Gastrocnemius medialis (tissue), 4 donors: ENCODE data around the gene TAS2R46. TPM values are rescaled to one million over a fixed set of nuclear protein-coding genes. Genes with fewer than 3 reads are reported as not detected.
"Not testable (repeated sequence)": the region's sequence is repeated elsewhere in the genome, so short reads cannot be mapped to it uniquely, and the experiment has no call there.

Source experiments
- ATAC-seq, 2 donors: fragments of 150-250 bp; one replicate each; pipeline ENCODE4 v1.9.1; 2016
- DNase-seq, 2 donors: peaks; one replicate each; pipeline ENCODE4 v3.0.0-alpha.2; 2019
- H3K27ac ChIP-seq, 4 donors: fragments of 200-600 bp; sonication (generic); 1 replicate in 1 of 4; 2 replicates in 3 of 4; pipeline ENCODE4 v1.5.1; 2016 to 2018; ENCODE audit warnings: mild to moderate bottlenecking in 2 of 4, moderate library complexity in 1 of 4
- H3K27me3 ChIP-seq, 3 donors: fragments of 200-600 bp; sonication (generic) in 2 of 3; 1 replicate in 1 of 3; 2 replicates in 2 of 3; pipeline versions ENCODE4 v1.5.1 to v1.6.0; 2016 to 2019; ENCODE audit warnings: mild to moderate bottlenecking in 1 of 3, moderate library complexity in 1 of 3
- H3K36me3 ChIP-seq, 2 donors: fragments of 200-600 bp; sonication (generic) in 1 of 2; one replicate each; pipeline ENCODE4 v1.5.1; 2017 to 2018
- H3K4me1 ChIP-seq, 2 donors: fragments of 200-600 bp; sonication (generic) in 1 of 2; one replicate each; pipeline ENCODE4 v1.5.1; 2016 to 2017; ENCODE audit warnings: mild to moderate bottlenecking in 2 of 2
- H3K4me3 ChIP-seq, 4 donors: fragments of 200-600 bp; sonication (generic) in 3 of 4; 1 replicate in 1 of 4; 2 replicates in 3 of 4; pipeline ENCODE4 v1.5.1; 2016 to 2019; ENCODE audit warnings: mild to moderate bottlenecking in 2 of 4
- H3K9me3 ChIP-seq, 3 donors: fragments of 200-600 bp; sonication (generic) in 2 of 3; 1 replicate in 1 of 3; 2 replicates in 2 of 3; pipeline ENCODE4 v1.5.1; 2016 to 2019
- CTCF ChIP-seq, 5 experiments: fragments of 450-650 bp in 3 of 5; fragments of 200-600 bp in 2 of 5; sonication (generic) in 2 of 5; IDR thresholded peaks in 4 of 5; conservative IDR thresholded peaks in 1 of 5; 1 replicate in 4 of 5; 2 replicates in 1 of 5; pipeline ENCODE4 v1.5.1; 2016 to 2019; ENCODE audit warnings: antibody characterized with exemption in 5 of 5, mild to moderate bottlenecking in 3 of 5, moderate library complexity in 3 of 5
- POLR2A ChIP-seq, 2 donors: fragments of 450-650 bp; IDR thresholded peaks; one replicate each; pipeline ENCODE4 v1.6.1; 2017; ENCODE audit warnings: antibody characterized with exemption in 2 of 2, mild to moderate bottlenecking in 2 of 2, moderate library complexity in 2 of 2
- in situ Hi-C, 4 donors: fragments of 200-750 bp; cut with MboI; loops; one replicate each; pipeline versions ENCODE4 v1.15.0 to v1.8.0; 2017; ENCODE audit warnings: low sequenced_read_pairs in 4 of 4
- intact Hi-C: fragments of 100-400 bp; cut with DNase I; formaldehyde crosslinking; loops from one replicate; pipeline ENCODE4 v1.15.1; 2023; ENCODE audit warnings: low total_unique reads
- total RNA-seq, 4 donors: library from RNA; depleted of rRNA; stranded (reverse); fragments of >200 nt; gene quantifications; one replicate each; pipeline versions ENCODE4 v1.1.0 to v1.2.3, GENCODE V29; 2016

Gene TAS2R46
- total RNA-seq, 4 donors from 2014 or later: 1.5 TPM; not detected in 3

- no peak overlapping the region for H3K4me3 ChIP-seq
- DNase-seq: no peak
- intact Hi-C loops: loop anchor here (1.0 kb wide), 1 partner anchor 27 kb away; no protein-coding TSS in a partner anchor
- H3K27ac ChIP-seq: no peak overlapping the region
- in situ Hi-C loops: loop anchor here in 1 of 4 donors (5.0 kb wide), 1 partner anchor 63 kb away; no protein-coding TSS in a partner anchor
- ATAC-seq: no peak
- H3K36me3 ChIP-seq: no peaks in the 10 kb centered on the region
- H3K27me3 ChIP-seq: no peaks in the 10 kb centered on the region
- TF ChIP-seq CTCF (IDR thresholded peaks at IDR 0.05 in 4 of 5, conservative IDR thresholded peaks at IDR 0.05 in 1 of 5) (no peak), POLR2A (IDR thresholded peaks at IDR 0.05) (no peak)
- no peaks in the 10 kb centered on the region for H3K4me1 ChIP-seq
- H3K9me3 ChIP-seq: no peaks in the 10 kb centered on the region
These were observed 22.9 kb downstream of the TAS2R46 start for GRCh38 chr12:11039171-11039570.

- H3K36me3 ChIP-seq, intact Hi-C loops, H3K4me3 ChIP-seq, in situ Hi-C loops, H3K27me3 ChIP-seq, ATAC-seq, H3K4me1 ChIP-seq, DNase-seq, H3K9me3 ChIP-seq, H3K27ac ChIP-seq: not testable (repeated sequence)
These were observed 28.1 kb downstream of the TAS2R46 start for GRCh38 chr12:11033959-11034358.

- intact Hi-C loops: no loop called here
- DNase-seq (no peak), ATAC-seq (no peak)
- in situ Hi-C loops: no loop called here
- H3K4me1 ChIP-seq: no peaks in the 10 kb centered on the region
- TF ChIP-seq CTCF (IDR thresholded peaks at IDR 0.05 in 4 of 5, conservative IDR thresholded peaks at IDR 0.05 in 1 of 5): no peak
- H3K36me3 ChIP-seq: peaks cover 0 to 3% of the 10 kb centered on the region in 2 donors
- H3K27me3 ChIP-seq: no peaks in the 10 kb centered on the region
- no peak within 1 kb of the TSS for H3K4me3 ChIP-seq
- no peak within 1 kb of the TSS for H3K27ac ChIP-seq
- H3K9me3 ChIP-seq: no peaks in the 10 kb centered on the region
These were observed 30.8 kb downstream of the TAS2R46 start, which contains the start of gene TAS2R31 for GRCh38 chr12:11031307-11031706. TSS of gene TAS2R31 (minus strand) at chr12:11031407. CDS start at chr12:11031335, 72 bp downstream.

DNA sequence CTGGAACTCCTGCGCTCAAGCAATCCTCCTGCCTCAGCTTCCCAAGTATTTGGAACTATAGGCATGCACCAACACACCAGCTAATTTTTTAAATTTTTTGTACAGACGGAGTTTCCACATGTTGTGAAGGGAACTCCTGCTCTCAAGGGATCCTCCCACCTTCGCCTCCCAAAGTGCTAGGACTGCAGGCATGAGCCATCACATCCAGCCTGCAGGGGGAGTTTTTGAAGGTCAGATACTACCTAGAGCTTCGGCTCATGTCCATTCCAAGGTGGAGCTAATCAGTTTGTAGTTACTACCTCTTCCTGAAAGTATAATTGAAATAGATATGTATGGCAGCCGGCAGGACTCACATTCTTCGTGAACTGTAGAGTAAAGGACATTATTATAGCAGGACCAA, 36.0 kb downstream of the TAS2R46 start:
- ATAC-seq (no peak), DNase-seq (no peak)
- Histone ChIP-seq H3K36me3 (no peaks in the 10 kb centered on the region), H3K27me3 (no peaks in the 10 kb centered on the region), H3K9me3 (no peaks in the 10 kb centered on the region), H3K4me1 (no peaks in the 10 kb centered on the region), H3K27ac (no peak overlapping the region), H3K4me3 (no peak overlapping the region)
- intact Hi-C loops: no loop called here
- no peak for TF ChIP-seq CTCF (IDR thresholded peaks at IDR 0.05 in 4 of 5, conservative IDR thresholded peaks at IDR 0.05 in 1 of 5)
- in situ Hi-C loops: no loop called here

DNA sequence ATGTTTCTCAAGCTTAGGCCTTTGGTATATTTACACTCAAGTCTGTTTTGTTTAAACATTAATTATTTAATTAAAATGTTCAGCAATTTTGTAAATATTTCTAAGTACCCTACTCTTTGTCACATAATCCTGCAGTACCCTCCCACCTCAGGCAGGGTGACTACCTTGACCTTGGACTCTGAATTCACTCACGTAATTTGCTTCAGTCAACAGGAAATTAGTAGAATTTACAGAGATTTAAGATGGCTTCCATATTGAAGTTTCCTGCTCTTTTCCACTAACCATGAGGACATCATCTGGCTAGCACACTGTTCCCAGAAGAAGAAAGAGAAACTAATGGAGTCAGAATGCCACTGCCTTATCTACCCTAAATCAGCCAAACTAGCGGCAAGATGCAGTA, 38.7 kb downstream of the TAS2R46 start:
- Histone ChIP-seq H3K27ac (no peak overlapping the region), H3K4me1 (no peaks in the 10 kb centered on the region), H3K9me3 (no peaks in the 10 kb centered on the region), H3K4me3 (no peak overlapping the region), H3K27me3 (no peaks in the 10 kb centered on the region), H3K36me3 (no peaks in the 10 kb centered on the region)
- in situ Hi-C loops (no loop called here), intact Hi-C loops (no loop called here)
- no peak for TF ChIP-seq POLR2A (IDR thresholded peaks at IDR 0.05)
- TF ChIP-seq CTCF (IDR thresholded peaks at IDR 0.05 in 4 of 5, conservative IDR thresholded peaks at IDR 0.05 in 1 of 5): no peak
- ATAC-seq (no peak), DNase-seq (no peak)
